Mucosa of stomach (tissue), 1 donor: ENCODE results near the gene BBS4.

Source experiments
- H3K27me3 ChIP-seq: one replicate; pipeline ENCODE4 v1.7.0; 2013; ENCODE audit warnings: mild to moderate bottlenecking, low read length; ENCODE audit not compliant: control insufficient read depth, insufficient read depth
- H3K36me3 ChIP-seq: one replicate; pipeline ENCODE4 v1.7.0; 2013; ENCODE audit warnings: low read length; ENCODE audit not compliant: control insufficient read depth, insufficient read depth
- H3K4me1 ChIP-seq: one replicate; pipeline ENCODE4 v1.7.0; 2013; ENCODE audit warnings: mild to moderate bottlenecking, low read length; ENCODE audit not compliant: control insufficient read depth, insufficient read depth
- H3K4me3 ChIP-seq: one replicate; pipeline ENCODE4 v1.7.0; 2013; ENCODE audit warnings: low read length
- H3K9ac ChIP-seq: one replicate; pipeline ENCODE4 v1.7.0; 2013; ENCODE audit warnings: mild to moderate bottlenecking, low read length, moderate library complexity
- H3K9me3 ChIP-seq: one replicate; pipeline ENCODE4 v1.7.0; 2013; ENCODE audit warnings: mild to moderate bottlenecking, low read length, moderate library complexity; ENCODE audit not compliant: control insufficient read depth
- donor health status: Pancreatic carcinoma.

Gene BBS4

DNA sequence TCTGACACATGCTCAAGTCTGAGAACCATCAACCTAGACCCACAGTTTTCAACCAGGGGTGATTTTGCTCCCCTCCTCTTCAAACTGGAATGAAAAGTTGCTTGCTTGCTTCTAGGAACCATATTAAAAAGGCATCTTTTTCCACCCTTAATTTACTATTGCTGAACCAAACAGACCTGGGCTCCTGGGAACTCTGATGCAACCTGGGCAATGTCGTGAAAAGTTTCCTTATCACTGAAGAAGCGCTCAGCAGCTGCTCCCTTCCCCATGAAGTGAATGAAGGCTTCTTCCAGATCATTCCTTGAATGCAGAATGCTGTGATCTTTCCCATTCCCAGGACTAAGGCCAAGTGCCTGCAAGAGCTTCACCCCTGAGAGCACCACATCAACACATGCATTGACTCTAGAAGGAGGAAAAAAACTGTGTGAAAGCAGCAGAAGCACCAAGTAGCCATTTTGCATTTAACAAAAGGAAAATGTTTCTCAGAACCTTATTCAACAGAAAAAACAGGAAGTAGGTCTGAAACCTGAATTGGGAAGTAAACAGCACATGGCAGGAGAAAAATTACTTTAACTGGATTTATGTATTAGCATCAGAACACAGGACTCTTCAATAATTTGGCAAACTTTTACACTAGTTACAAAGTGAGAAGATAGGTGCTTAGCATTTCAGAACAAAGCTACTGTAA is 88.8 kb downstream of the BBS4 start:
- Histone ChIP-seq H3K9me3 (no peaks in the 10 kb centered on the region), H3K4me1 (no peaks in the 10 kb centered on the region), H3K4me3 (no peak overlapping the region), H3K9ac (no peak overlapping the region), H3K27me3 (no peaks in the 10 kb centered on the region), H3K36me3 (peaks cover 5% of the 10 kb centered on the region)

DNA sequence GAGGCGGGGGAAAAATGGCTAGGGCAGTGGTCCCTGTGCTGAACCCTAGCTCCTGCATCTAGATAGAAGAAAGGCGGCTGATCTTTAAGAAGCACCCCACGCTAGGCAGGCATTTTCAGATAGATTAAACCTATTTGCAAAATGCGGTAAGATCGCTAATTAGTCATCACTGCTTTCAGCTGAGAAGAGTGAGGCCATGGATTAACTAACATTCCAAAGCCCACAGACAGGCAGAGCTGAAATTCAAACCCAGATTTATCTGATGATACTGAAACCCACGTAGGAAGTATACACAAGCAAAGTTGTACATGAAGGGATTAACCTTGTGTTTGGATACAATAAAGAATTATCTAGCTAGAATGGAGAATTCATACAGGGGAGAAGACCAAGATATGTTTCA is 92.8 kb downstream of the BBS4 start:
- Histone ChIP-seq H3K9ac (no peak overlapping the region), H3K27me3 (no peaks in the 10 kb centered on the region), H3K4me1 (peaks cover 7% of the 10 kb centered on the region), H3K4me3 (no peak overlapping the region), H3K36me3 (peaks cover 5% of the 10 kb centered on the region), H3K9me3 (no peaks in the 10 kb centered on the region)

DNA sequence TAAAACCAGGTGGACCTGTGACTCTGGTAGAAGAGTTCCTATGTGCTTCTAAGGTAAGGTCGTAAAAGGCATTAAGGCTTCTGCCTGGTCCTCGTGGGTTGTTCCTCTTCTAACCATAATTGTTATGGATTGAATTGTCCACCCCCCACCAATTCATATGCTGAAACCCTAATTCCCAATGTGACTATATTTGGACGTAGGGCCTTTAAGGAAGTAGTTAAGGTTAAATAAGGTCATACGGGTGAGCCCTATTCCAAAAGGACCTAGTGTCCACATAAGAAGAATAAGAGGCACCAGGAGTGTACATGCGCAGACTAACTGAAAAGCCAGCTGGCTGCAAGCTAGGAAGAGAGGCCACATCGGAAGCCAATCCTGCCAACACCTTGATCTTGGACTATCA is 95.6 kb downstream of the BBS4 start:
- H3K36me3 ChIP-seq = peaks cover 5% of the 10 kb centered on the region
- no peak overlapping the region for H3K4me3 ChIP-seq
- H3K27me3 ChIP-seq = no peaks in the 10 kb centered on the region
- H3K4me1 ChIP-seq = peaks cover 14% of the 10 kb centered on the region
- H3K9ac ChIP-seq = no peak overlapping the region
- no peaks in the 10 kb centered on the region for H3K9me3 ChIP-seq

DNA sequence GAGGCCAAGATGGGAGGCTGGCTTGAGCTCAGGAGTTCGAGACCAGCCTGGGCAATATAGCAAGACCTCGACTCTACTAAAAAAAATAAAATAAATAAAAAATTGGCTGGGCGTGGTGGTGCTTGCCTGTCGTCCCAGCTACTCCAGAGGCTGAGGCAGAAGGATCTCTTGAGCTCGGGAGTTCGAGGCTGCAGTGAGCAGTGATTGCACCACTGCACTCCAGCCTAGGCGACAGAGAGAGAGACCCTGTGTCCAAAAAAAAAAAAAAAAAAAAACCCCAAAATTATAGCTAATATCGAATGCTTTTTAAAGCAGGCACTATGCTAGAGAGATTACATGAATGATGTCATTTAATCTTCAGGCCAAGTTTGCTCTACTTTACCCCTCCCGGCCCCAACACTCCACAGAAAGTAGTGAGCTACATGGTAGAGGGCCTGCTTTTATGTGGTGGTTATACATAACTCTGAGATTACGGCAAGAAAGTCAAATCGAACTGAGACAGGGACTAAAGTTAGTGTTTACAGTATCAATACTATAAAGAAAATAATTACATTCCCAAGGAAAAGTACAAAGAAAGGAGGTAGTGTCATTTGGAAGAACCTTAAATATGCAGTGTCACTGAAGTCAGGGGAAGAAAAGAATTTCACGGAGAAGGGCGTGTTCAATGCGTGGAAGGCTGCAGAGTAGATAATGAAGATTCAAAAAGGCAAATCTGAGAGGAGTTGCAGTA is 96.4 kb downstream of the BBS4 start:
- Histone ChIP-seq H3K9me3 (no peaks in the 10 kb centered on the region), H3K4me3 (peak overlapping the region; percentile 75), H3K9ac (peak overlapping the region; percentile 89), H3K36me3 (peaks cover 5% of the 10 kb centered on the region), H3K4me1 (peaks cover 14% of the 10 kb centered on the region), H3K27me3 (no peaks in the 10 kb centered on the region)

DNA sequence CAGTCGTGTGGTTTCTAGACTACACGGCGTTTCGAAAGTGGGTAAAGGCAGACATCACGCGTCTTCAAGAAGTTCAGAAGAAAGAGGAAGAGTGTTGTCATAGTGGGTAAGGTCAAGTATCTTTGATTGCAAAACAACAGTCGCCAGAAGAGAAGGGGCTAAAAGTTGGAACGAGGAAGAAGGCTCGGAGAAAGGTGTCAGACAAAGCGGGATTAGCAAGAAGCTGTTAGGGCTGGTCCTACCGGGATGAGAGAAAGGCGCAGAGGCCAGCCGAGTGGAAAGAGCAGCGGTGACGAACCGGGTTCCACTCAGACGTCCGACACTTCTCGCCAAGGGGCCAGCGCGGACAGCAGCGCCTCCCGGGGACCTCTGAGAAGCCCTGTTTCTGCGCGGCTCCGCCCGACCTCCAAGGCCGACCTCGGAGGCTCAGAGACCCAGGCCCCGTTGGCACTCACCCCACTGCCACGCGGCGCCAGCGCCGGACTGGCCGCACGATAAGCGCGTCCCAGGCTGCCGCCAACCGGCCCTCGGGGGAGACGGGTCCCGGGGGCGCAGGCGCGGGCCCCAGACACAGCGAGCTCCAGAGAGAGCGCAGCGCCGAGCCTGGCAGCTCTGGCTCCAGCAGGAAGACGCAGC is 97.1 kb downstream of the BBS4 start:
- peaks cover 14% of the 10 kb centered on the region for H3K4me1 ChIP-seq
- H3K4me3 ChIP-seq = peak overlapping the region; percentile 75
- no peaks in the 10 kb centered on the region for H3K27me3 ChIP-seq
- H3K9me3 ChIP-seq = no peaks in the 10 kb centered on the region
- peaks cover 5% of the 10 kb centered on the region for H3K36me3 ChIP-seq
- peak overlapping the region; percentile 89 for H3K9ac ChIP-seq

DNA sequence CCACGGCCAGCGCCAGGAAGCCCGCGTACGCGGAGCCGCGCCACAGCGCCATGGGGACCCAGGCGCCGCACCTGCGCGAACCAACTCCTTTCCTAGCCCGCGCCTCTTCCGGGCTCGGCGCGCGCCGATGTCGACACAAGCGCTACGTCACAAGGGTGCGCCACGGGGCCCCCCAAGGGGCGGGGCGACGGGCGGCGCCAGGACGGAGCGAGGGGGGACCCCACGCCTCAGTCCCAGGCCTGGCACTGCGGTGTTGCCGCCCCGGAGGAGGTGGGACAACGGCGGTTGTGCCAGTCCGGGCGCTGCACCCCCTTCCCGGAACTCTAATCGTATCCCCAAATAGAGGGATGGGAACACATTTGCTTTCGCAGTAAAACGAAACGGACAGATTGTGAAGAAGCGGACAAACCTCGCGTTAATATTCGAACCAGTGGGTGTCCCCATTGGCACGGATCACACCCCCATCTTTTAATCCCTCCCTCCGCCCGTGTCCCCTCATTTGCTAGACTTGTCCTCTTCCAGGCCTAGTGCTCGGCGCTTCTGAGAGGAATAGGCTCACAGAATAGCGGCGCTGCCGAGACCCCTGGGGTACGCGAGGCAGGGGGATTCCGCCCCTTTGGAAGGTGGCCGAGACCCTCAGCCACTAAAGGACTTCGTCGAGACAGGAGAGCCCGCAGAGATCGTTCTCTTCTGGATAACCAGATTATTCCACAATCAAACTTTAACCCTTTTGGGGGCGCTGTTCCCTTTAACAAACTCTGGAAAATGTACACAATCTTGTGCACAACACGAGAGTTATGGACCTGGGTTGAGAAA is 97.8 kb downstream of the BBS4 start, which contains the start of gene ADPGK:
ADPGK (minus strand) TSS at position 119 of the 816 bp plus-strand sequence; CDS start at position 52, 67 bp downstream.
- Histone ChIP-seq H3K36me3 (no peaks in the 10 kb centered on the region), H3K9ac (peak within 1 kb of the TSS; percentile 89)

DNA sequence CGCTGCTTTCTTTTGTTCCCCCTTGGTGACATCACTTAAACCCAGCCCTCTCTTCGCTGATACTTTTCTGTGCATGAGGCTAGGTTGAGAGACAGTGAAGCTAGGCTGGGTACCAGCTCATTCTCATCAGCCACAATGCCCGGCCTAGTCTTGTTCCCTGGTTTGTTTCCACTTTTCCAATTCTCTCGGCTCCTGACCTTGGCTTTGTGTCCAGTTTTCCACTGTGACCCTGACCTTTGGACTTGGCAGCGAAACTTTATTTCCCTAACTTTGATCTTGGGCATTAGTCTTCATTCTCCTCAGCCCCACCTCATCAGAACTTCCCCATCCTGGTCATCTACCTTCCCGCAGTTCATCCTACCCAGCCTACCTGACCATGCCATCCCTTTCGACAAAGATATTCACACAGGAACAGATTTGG is 98.5 kb downstream of the BBS4 start:
- Histone ChIP-seq H3K9ac (peak overlapping the region; percentile 89), H3K27me3 (no peaks in the 10 kb centered on the region), H3K9me3 (no peaks in the 10 kb centered on the region), H3K4me3 (peak overlapping the region; percentile 75), H3K4me1 (peaks cover 14% of the 10 kb centered on the region), H3K36me3 (no peaks in the 10 kb centered on the region)

More for the DNA sequence above, 97.8 kb downstream of the BBS4 start, which contains the start of gene ADPGK:
- H3K9me3 ChIP-seq = no peaks in the 10 kb centered on the region
- H3K4me3 ChIP-seq = peak within 1 kb of the TSS; percentile 75
- H3K4me1 ChIP-seq = peaks cover 14% of the 10 kb centered on the region
- H3K27me3 ChIP-seq = no peaks in the 10 kb centered on the region

DNA sequence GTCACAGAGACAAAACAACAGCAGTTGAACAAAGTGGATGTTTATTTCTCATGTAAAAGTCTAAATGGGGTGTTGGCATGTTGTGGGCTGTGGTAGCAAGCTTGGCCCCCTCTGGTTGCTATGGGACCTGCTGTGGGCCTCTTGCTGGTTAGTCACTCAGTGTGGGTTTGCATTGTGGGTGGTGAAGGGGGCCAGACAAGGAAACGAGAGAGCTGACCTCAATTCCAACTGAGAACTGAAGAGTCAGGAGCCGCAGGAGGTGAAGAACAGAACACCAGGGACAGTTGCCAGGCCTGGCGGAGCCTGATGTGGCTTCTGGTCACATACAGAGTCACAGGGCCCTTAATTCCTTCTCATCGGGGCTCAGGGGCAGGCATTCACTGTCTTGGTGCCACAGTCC is 99.4 kb downstream of the BBS4 start:
- H3K36me3 ChIP-seq = no peaks in the 10 kb centered on the region
- no peak overlapping the region for H3K4me3 ChIP-seq
- H3K9me3 ChIP-seq = no peaks in the 10 kb centered on the region
- H3K27me3 ChIP-seq = no peaks in the 10 kb centered on the region
- H3K4me1 ChIP-seq = peaks cover 14% of the 10 kb centered on the region
- no peak overlapping the region for H3K9ac ChIP-seq

DNA sequence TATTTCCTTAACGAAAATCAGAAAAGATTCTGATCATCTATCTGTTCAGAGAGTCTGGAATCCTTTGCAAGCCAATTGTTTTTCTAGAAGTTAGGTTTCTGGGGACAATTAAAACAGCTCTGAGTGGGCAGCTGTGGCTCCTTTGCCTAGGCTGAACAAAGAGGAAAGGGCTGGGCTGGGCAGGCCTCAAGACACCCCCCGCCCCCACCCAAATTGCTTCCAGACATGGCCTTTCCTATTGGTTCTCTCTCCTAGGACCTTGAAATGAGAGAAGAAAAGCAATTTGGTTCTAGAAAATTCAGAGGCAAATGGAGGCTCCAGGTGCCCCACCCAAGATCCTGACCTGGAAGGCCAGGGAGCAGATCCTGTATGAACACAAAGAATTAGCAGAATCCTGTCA is 99.8 kb downstream of the BBS4 start:
- H3K27me3 ChIP-seq = no peaks in the 10 kb centered on the region
- no peaks in the 10 kb centered on the region for H3K36me3 ChIP-seq
- H3K9ac ChIP-seq = no peak overlapping the region
- peaks cover 14% of the 10 kb centered on the region for H3K4me1 ChIP-seq
- H3K4me3 ChIP-seq = no peak overlapping the region
- no peaks in the 10 kb centered on the region for H3K9me3 ChIP-seq

DNA sequence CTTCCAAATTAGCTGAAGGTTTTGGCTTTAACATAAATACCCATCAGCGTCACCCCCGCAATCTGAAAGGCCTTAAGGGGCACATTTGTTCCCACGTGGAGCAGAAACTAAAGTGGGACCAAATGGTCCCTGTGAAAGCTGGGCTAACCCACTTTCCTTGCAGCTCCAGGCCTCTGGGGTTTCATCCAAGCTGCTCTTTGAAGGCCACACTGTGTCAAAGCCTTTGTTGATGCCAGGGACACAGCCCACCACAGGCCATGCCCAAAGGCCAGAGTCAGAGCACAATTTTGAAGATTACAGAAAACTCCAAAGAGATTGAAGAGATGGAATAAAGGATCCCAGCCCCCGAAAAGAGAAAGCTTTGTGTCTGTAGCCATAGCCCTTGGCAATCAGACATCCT is 100.2 kb downstream of the BBS4 start:
- no peak overlapping the region for H3K4me3 ChIP-seq
- H3K36me3 ChIP-seq = no peaks in the 10 kb centered on the region
- no peak overlapping the region for H3K9ac ChIP-seq
- no peaks in the 10 kb centered on the region for H3K27me3 ChIP-seq
- peaks cover 14% of the 10 kb centered on the region for H3K4me1 ChIP-seq
- no peaks in the 10 kb centered on the region for H3K9me3 ChIP-seq

DNA sequence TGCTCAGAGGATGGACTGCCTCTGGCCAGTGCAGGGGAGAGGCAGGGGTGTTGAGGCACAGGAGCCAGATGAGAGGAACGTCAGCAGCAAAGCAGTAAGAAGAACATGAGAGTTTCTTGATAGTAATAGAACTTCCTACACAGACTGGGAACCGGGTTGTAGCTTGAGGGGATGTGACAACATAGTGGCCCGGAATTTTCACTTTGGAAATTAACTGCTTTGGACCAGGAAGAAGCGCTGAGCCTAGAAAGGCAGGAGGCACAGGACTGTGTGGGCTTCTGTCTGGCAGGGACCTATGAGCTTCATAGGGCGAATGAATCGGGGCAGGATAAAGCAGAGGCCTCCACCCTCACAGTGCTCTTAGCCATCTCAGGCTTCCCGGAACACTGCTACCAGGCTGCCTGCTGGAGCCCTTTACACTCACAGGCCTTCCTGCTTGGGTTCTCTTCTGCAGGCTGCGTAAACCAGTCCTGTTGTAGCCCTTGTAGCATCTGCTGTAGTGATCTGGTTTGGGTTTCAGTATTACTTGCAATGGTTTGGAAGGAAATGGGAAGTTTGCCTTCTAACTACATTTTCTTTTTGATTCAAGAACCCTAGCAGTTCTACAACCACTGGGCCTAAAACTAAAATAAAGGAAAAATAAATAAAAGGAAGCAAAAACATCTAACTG is 100.8 kb downstream of the BBS4 start:
- H3K9ac ChIP-seq = no peak overlapping the region

More for the DNA sequence above, 100.8 kb downstream of the BBS4 start:
- Histone ChIP-seq H3K36me3 (no peaks in the 10 kb centered on the region), H3K4me1 (peaks cover 10% of the 10 kb centered on the region), H3K4me3 (no peak overlapping the region), H3K27me3 (no peaks in the 10 kb centered on the region), H3K9me3 (no peaks in the 10 kb centered on the region)
